Motor neuron (in vitro differentiated cells): ENCODE measurements around the gene ZNF529. TPM values are rescaled to one million over a fixed set of nuclear protein-coding genes. Genes with fewer than 3 reads are reported as not detected.

Source experiments
- ATAC-seq, 8 experiments: fragments of 200-7000 bp; cut with Tn5 transposase; replicated peaks in 6 of 8; 2 replicates each; pipeline ENCODE4 v1.8.0; 2021; ENCODE audit warnings: mild to moderate bottlenecking in 8 of 8, moderate library complexity in 8 of 8
- H3K27ac ChIP-seq, 2 donors: fragments of 250-450 bp; sonication (Bioruptor Pico); 2 replicates each; pipeline ENCODE4 v1.9.0; 2021; ENCODE audit warnings: antibody characterized with exemption in 2 of 2, mild to moderate bottlenecking in 2 of 2, moderate library complexity in 1 of 2
- H3K4me1 ChIP-seq, 2 donors: fragments of 250-450 bp; sonication (Bioruptor Pico); replicated peaks in 1 of 2; 2 replicates each; pipeline ENCODE4 v1.6.1; 2021; ENCODE audit warnings: antibody characterized with exemption in 2 of 2, mild to moderate bottlenecking in 2 of 2, moderate library complexity in 1 of 2
- H3K4me3 ChIP-seq, 5 donors: fragments of 250-450 bp; sonication (Bioruptor Pico); 2 replicates each; pipeline ENCODE4 v1.9.0; 2021; ENCODE audit warnings: antibody characterized with exemption in 5 of 5, mild to moderate bottlenecking in 5 of 5, moderate library complexity in 4 of 5
- WGBS, 10 experiments: fragments of 450-650 bp; shearing (Covaris generic); methylation state at CpG; one replicate each; pipeline ENCODE4 v1.0.0; 2022; 5-methylcytosine and 5-hydroxymethylcytosine counted together
- in situ Hi-C, 9 experiments: fragments of 400-800 bp; cut with MboI; loops; one replicate each; pipeline ENCODE4 v1.15.0; 2021; ENCODE audit warnings: low sequenced_read_pairs in 9 of 9, low pct_unique_long_range_greater_than_20kb in 2 of 9; ENCODE audit not compliant: unreplicated experiment in 9 of 9
- total RNA-seq, 8 experiments: library from RNA; unstranded; fragments of 300-600 nt; gene quantifications; 2 replicates each; pipeline versions ENCODE4 v1.2.3 to v1.2.4, GENCODE V29; 2022

Gene ZNF529
- total RNA-seq, 8 experiments from 2014 or later = 8.7 to 29.3 (median 20.1) TPM

- no peaks in the 10 kb centered on the region for H3K4me1 ChIP-seq
- no peak overlapping the region for H3K4me3 ChIP-seq
- H3K27ac ChIP-seq = no peak overlapping the region
- no peak for ATAC-seq
- 89 to 100% (median 95%) methylated on average over 2 to 5 of the region's 5 CpGs; no CpG with 5 or more reads in 1 of the 10 experiments for WGBS, 10 experiments
- in situ Hi-C loops = no loop called here
Measured at GRCh38 chr19:36547001-36547732, 25.9 kb downstream of the ZNF529 start.

DNA sequence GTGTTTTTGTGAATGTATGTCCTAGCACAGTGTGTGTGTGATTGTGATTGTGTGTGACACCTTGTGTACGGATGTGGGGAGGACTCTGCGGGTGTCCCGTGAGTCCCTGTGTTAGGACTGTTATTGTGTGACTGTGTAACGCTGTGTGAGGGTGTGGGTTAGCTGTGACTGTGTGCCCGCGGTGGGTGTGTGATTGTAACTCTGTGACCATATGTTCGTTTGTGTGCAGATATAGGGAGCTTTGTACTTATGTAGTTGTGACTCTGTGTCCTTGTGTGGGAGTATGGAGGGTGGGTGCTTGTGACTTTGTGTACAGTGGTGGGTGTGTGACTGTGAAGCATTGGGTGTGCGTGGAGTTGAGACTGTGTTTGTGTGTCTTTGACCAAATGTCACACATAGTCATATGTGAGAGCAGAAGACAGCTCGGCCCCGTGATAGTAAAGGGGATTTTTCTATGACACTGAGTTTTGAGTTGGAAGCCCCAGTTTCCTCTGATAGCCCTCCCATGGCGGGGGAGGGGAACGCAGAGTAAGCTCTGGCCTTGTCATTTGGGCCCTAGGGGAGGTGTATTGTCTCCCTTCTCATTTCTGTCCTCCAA, 44.1 kb downstream of the ZNF529 start:
- WGBS, 10 experiments = 0 to 80% (median 26%) methylated on average over 1 to 9 of the region's 12 CpGs; no CpG with 5 or more reads in 4 of the 10 experiments
- in situ Hi-C loops = no loop called here
- H3K4me1 ChIP-seq = peaks cover 4 to 8% of the 10 kb centered on the region in 2 donors
- ATAC-seq = peak in 6 of 8 experiments; percentile 7 to 22 (median 19)
- H3K4me3 ChIP-seq = peak overlapping the region; percentile 54 to 75 (median 57)
- H3K27ac ChIP-seq = peak overlapping the region; percentile 88 to 90

- H3K4me3 ChIP-seq = peak within 1 kb of the TSS; percentile 54 to 75 (median 57)
- peak within 1 kb of the TSS; percentile 88 to 90 for H3K27ac ChIP-seq
- ATAC-seq = peak; percentile 88 to 97 (median 96)
- WGBS, 10 experiments = 0 to 5% (median 1%) methylated on average over 2 to 40 of the region's 55 CpGs; no CpG with 5 or more reads in 4 of the 10 experiments
- H3K4me1 ChIP-seq = peaks cover 4 to 8% of the 10 kb centered on the region in 2 donors
- in situ Hi-C loops = no loop called here
Measured at GRCh38 chr19:36528194-36528920, 44.7 kb downstream of the ZNF529 start, which contains the start of gene ZNF260. ZNF260 (minus strand) TSS chr19:36528271; CDS start chr19:36515238, 13,033 bp downstream.

GRCh38 chr19:36527873-36528193, 45.3 kb downstream of the ZNF529 start:
- WGBS, 10 experiments = 0 to 11% (median 0%) methylated on average over 1 to 3 of the region's 13 CpGs; no CpG with 5 or more reads in 4 of the 10 experiments
- ATAC-seq = no peak
- Histone ChIP-seq H3K27ac (peak overlapping the region; percentile 88 to 90), H3K4me1 (peaks cover 4 to 8% of the 10 kb centered on the region in 2 donors), H3K4me3 (peak overlapping the region; percentile 54 to 75 (median 57))
- in situ Hi-C loops = no loop called here

- peak overlapping the region; percentile 54 to 75 (median 57) for H3K4me3 ChIP-seq
- ATAC-seq = no peak
- 0 to 35% (median 16%) methylated on average over 2 to 5 of the region's 5 CpGs; no CpG with 5 or more reads in 2 of the 10 experiments for WGBS, 10 experiments
- peaks cover 4 to 8% of the 10 kb centered on the region in 2 donors for H3K4me1 ChIP-seq
- in situ Hi-C loops = no loop called here
- H3K27ac ChIP-seq = no peak overlapping the region
Measured at GRCh38 chr19:36527341-36527740, 45.8 kb downstream of the ZNF529 start.

GRCh38 chr19:36526581-36526980, 46.5 kb downstream of the ZNF529 start:
- peak overlapping the region in 1 of 5 donors; percentile 54 for H3K4me3 ChIP-seq
- H3K27ac ChIP-seq = no peak overlapping the region
- in situ Hi-C loops = no loop called here
- peaks cover 4 to 8% of the 10 kb centered on the region in 2 donors for H3K4me1 ChIP-seq
- WGBS, 10 experiments = 62 to 100% (median 92%) methylated on average over 1 to 5 of the region's 5 CpGs; no CpG with 5 or more reads in 1 of the 10 experiments
- ATAC-seq = no peak

- in situ Hi-C loops = loop anchor here in 1 of 9 experiments (25.0 kb wide), 1 partner anchor 337 kb away; no protein-coding TSS in a partner anchor
- WGBS, 10 experiments = 80 to 100% (median 100%) methylated on average over 1 to 4 of the region's 4 CpGs; no CpG with 5 or more reads in 1 of the 10 experiments
- ATAC-seq = no peak
- peaks cover 4 to 8% of the 10 kb centered on the region in 2 donors for H3K4me1 ChIP-seq
- H3K27ac ChIP-seq = no peak overlapping the region
- no peak overlapping the region for H3K4me3 ChIP-seq
Measured at GRCh38 chr19:36524617-36525016, 48.5 kb downstream of the ZNF529 start.

GRCh38 chr19:36514012-36514612, 59.0 kb downstream of the ZNF529 start:
- in situ Hi-C loops = loop anchor here in 1 of 9 experiments (25.0 kb wide), 1 partner anchor 327 kb away; no protein-coding TSS in a partner anchor
- no peak overlapping the region for H3K27ac ChIP-seq
- 67 to 100% (median 91%) methylated on average over 1 to 2 of the region's 2 CpGs; no CpG with 5 or more reads in 2 of the 10 experiments for WGBS, 10 experiments
- no peak for ATAC-seq
- no peak overlapping the region for H3K4me3 ChIP-seq
- no peaks in the 10 kb centered on the region for H3K4me1 ChIP-seq

GRCh38 chr19:36508325-36508724, 64.8 kb downstream of the ZNF529 start:
- Histone ChIP-seq H3K27ac (no peak overlapping the region), H3K4me1 (no peaks in the 10 kb centered on the region), H3K4me3 (no peak overlapping the region)
- no peak for ATAC-seq
- in situ Hi-C loops = loop anchor here in 1 of 9 experiments (25.0 kb wide), 1 partner anchor 321 kb away; no protein-coding TSS in a partner anchor
- 75 to 100% (median 91%) methylated on average over 2 to 3 of the region's 3 CpGs for WGBS, 10 experiments

DNA sequence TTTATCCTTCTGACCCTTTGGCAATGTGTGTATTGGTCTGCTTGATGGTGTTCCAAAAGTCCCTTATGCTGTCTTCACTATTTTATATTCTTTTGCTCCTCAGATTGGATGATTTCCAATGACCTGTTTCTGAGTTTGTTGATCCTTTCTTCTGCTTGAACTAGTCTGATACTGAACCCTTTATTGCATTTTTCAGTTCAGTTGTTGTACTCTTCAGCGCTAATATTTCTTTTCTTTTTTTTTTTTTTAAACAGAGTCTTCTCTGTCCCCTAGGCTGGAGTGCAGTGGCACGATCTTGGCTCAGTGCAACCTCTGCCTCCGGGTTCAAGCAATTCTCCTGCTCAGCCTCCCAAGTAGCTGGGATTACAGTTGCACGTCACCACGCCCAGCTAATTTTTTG, 71.1 kb downstream of the ZNF529 start:
- no peak overlapping the region for H3K27ac ChIP-seq
- H3K4me3 ChIP-seq = no peak overlapping the region
- no peak for ATAC-seq
- in situ Hi-C loops = loop anchor here in 1 of 9 experiments (25.0 kb wide), 1 partner anchor 315 kb away; no protein-coding TSS in a partner anchor
- 40 to 100% (median 78%) methylated on average over 1 to 5 of the region's 5 CpGs for WGBS, 10 experiments
- H3K4me1 ChIP-seq = no peaks in the 10 kb centered on the region

GRCh38 chr19:36497001-36497400, 76.1 kb downstream of the ZNF529 start:
- no peak overlapping the region for H3K27ac ChIP-seq
- no peak overlapping the region for H3K4me3 ChIP-seq
- WGBS, 10 experiments = 60 to 100% (median 87%) methylated on average over 1 to 11 of the region's 17 CpGs; no CpG with 5 or more reads in 4 of the 10 experiments
- no peaks in the 10 kb centered on the region for H3K4me1 ChIP-seq
- in situ Hi-C loops = no loop called here
- no peak for ATAC-seq
